Hepatocyte (in vitro differentiated cells): Measurements from ENCODE around the gene ARMC8.

Experiments used
- CTCF ChIP-seq: fragments of 200-600 bp; sonication (generic); IDR thresholded peaks from 2 replicates; pipeline ENCODE4 v1.5.1; 2016; ENCODE audit warnings: antibody characterized with exemption, mild to moderate bottlenecking; ENCODE audit not compliant: poor library complexity
- EZH2 ChIP-seq: fragments of 200-600 bp; sonication (generic); IDR thresholded peaks from 2 replicates; pipeline ENCODE4 v1.6.1; 2016; ENCODE audit warnings: antibody characterized with exemption, mild to moderate bottlenecking, borderline replicate concordance
- EZH2phosphoT487 ChIP-seq: fragments of 200-600 bp; sonication (generic); IDR thresholded peaks from one replicate; pipeline ENCODE4 v1.6.1; 2018; ENCODE audit warnings: antibody characterized with exemption, mild to moderate bottlenecking, low read depth, moderate library complexity; ENCODE audit not compliant: unreplicated experiment, severe bottlenecking

- TF ChIP-seq CTCF (no peak), EZH2 (no peak), EZH2phosphoT487 (no peak)
Observed at GRCh38 chr3:138307899-138308298, 120.8 kb downstream of the ARMC8 start.
